Loucy (cell line): ENCODE results near the gene C22orf23.

ENCODE experiments used
- CTCF ChIP-seq: fragments of 200-600 bp; sonication (generic); conservative IDR thresholded peaks from 2 replicates; pipeline ENCODE4 v1.5.1; 2014; ENCODE audit warnings: mild to moderate bottlenecking, antibody characterized with exemption, low read length
- EZH2phosphoT487 ChIP-seq: fragments of 200-600 bp; IDR thresholded peaks from 2 replicates; pipeline ENCODE4 v1.6.1; 2018; ENCODE audit warnings: antibody characterized with exemption, mild to moderate bottlenecking, moderate library complexity, borderline replicate concordance

- TF ChIP-seq EZH2phosphoT487 (no peak), CTCF (no peak)
Observed at GRCh38 chr22:37929390-37929789, 24.0 kb downstream of the C22orf23 start.
